ENCODE results near the gene NKX1-1.
A peak's percentile ranks its signal among the peaks of the same experiment; 100 is the strongest.
"Not testable (repeated sequence)": the region's sequence is repeated elsewhere in the genome, so short reads cannot be mapped to it uniquely, and the experiment has no call there.

NKX1-1 gene

GRCh38 chr4:1406394-1406980 is at the start of gene NKX1-1:
Gene NKX1-1 (minus strand): TSS chr4:1406442. CDS start chr4:1406442, 0 bp downstream.
- peak; percentile 17 for DNase-seq (ENCODE audit: low spot score)

GRCh38 chr4:1453731-1454130 is 47.5 kb upstream of the NKX1-1 start:
- no peak for DNase-seq (ENCODE audit: low spot score)

GRCh38 chr4:1452431-1453051 is 46.3 kb upstream of the NKX1-1 start:
- DNase-seq (ENCODE audit: low spot score) = no peak

- peak; percentile 7 for DNase-seq (ENCODE audit: low spot score)
These were observed 45.5 kb upstream of the NKX1-1 start for GRCh38 chr4:1451752-1452122.

- DNase-seq (ENCODE audit: low spot score) = peak; percentile 7
These were observed 45.0 kb upstream of the NKX1-1 start for GRCh38 chr4:1451106-1451751.

- no peak for DNase-seq (ENCODE audit: low spot score)
These were observed 43.8 kb upstream of the NKX1-1 start for GRCh38 chr4:1449833-1450741.

- no peak for DNase-seq (ENCODE audit: low spot score)
These were observed 43.2 kb upstream of the NKX1-1 start for GRCh38 chr4:1449475-1449832.

GRCh38 chr4:1448589-1449420 is 42.6 kb upstream of the NKX1-1 start:
- DNase-seq (ENCODE audit: low spot score) = peak; percentile 8

GRCh38 chr4:1447676-1448588 is 41.7 kb upstream of the NKX1-1 start:
- peak; percentile 6 for DNase-seq (ENCODE audit: low spot score)

- peak; percentile 8 for DNase-seq (ENCODE audit: low spot score)
These were observed 40.5 kb upstream of the NKX1-1 start for GRCh38 chr4:1446502-1447386.

- DNase-seq (ENCODE audit: low spot score) = no peak
These were observed 39.6 kb upstream of the NKX1-1 start for GRCh38 chr4:1445716-1446445.

- not testable (repeated sequence) for DNase-seq (ENCODE audit: low spot score)
These were observed 37.5 kb upstream of the NKX1-1 start for GRCh38 chr4:1443688-1444172.

- DNase-seq (ENCODE audit: low spot score) = no peak
These were observed 20.8 kb upstream of the NKX1-1 start for GRCh38 chr4:1427010-1427409.

- DNase-seq (ENCODE audit: low spot score) = no peak
These were observed 15.4 kb upstream of the NKX1-1 start for GRCh38 chr4:1421657-1422056.

GRCh38 chr4:1419708-1420107 is 13.5 kb upstream of the NKX1-1 start:
- no peak for DNase-seq (ENCODE audit: low spot score)

- DNase-seq (ENCODE audit: low spot score) = no peak
These were observed 12.4 kb upstream of the NKX1-1 start for GRCh38 chr4:1418494-1419285.

GRCh38 chr4:1417522-1418390 is 11.5 kb upstream of the NKX1-1 start:
- DNase-seq (ENCODE audit: low spot score) = no peak

All from AG20443 (cell line).